HG03439 (cell line): Measurements from ENCODE around the gene WDR7.
A peak's percentile ranks its signal among the peaks of the same experiment; 100 is the strongest.

Source experiments
- ATAC-seq: cut with Tn5 transposase; IDR thresholded peaks from one replicate; pipeline ENCODE4 v1.9.1; 2021; ENCODE audit warnings: mild to moderate bottlenecking, moderate library complexity; ENCODE audit not compliant: unreplicated experiment

WDR7 gene

GRCh38 chr18:56982766-56983165 lies 331.6 kb downstream of the WDR7 start:
- no peak for ATAC-seq

GRCh38 chr18:56983275-56983992 lies 332.3 kb downstream of the WDR7 start:
- no peak for ATAC-seq

- ATAC-seq, result no peak
Observed at GRCh38 chr18:56984731-56985130, 333.6 kb downstream of the WDR7 start.

- ATAC-seq, result no peak
Observed at GRCh38 chr18:56986829-56987228, 335.7 kb downstream of the WDR7 start.

- no peak for ATAC-seq
Observed at GRCh38 chr18:56987236-56987635, 336.1 kb downstream of the WDR7 start.

GRCh38 chr18:56988022-56988421 lies 336.9 kb downstream of the WDR7 start:
- no peak for ATAC-seq

GRCh38 chr18:56990678-56991077 lies 339.5 kb downstream of the WDR7 start:
- ATAC-seq, result no peak

GRCh38 chr18:56992777-56993176 lies 341.6 kb downstream of the WDR7 start:
- no peak for ATAC-seq

GRCh38 chr18:56995579-56996188 lies 344.5 kb downstream of the WDR7 start:
- ATAC-seq, result no peak

GRCh38 chr18:56997200-56997599 lies 346.0 kb downstream of the WDR7 start:
- ATAC-seq, result no peak

- ATAC-seq, result no peak
Observed at GRCh38 chr18:56999823-57000222, 348.7 kb downstream of the WDR7 start.

GRCh38 chr18:57002627-57003026 lies 351.5 kb downstream of the WDR7 start:
- ATAC-seq, result no peak

- no peak for ATAC-seq
Observed at GRCh38 chr18:57003342-57003741, 352.2 kb downstream of the WDR7 start.

GRCh38 chr18:57004366-57005121 lies 353.4 kb downstream of the WDR7 start:
- ATAC-seq, result peak; percentile 92

- ATAC-seq, result no peak
Observed at GRCh38 chr18:57008001-57008686, 357.0 kb downstream of the WDR7 start.

- no peak for ATAC-seq
Observed at GRCh38 chr18:57009844-57010243, 358.7 kb downstream of the WDR7 start.

GRCh38 chr18:57014772-57015413 lies 363.7 kb downstream of the WDR7 start:
- no peak for ATAC-seq

GRCh38 chr18:57015451-57015850 lies 364.3 kb downstream of the WDR7 start:
- no peak for ATAC-seq

GRCh38 chr18:57018845-57019244 lies 367.7 kb downstream of the WDR7 start:
- ATAC-seq, result no peak

- ATAC-seq, result no peak
Observed at GRCh38 chr18:57022716-57023115, 371.6 kb downstream of the WDR7 start.
